GM06990 (cell line): ENCODE measurements around the gene FABP3.

ENCODE experiments used
- DNase-seq: peaks from one replicate; pipeline ENCODE4 v3.0.0-alpha.2; 2011; ENCODE audit not compliant: insufficient read length; ENCODE audit errors: extremely low read depth
- H3K27me3 ChIP-seq: replicated peaks from 2 replicates; pipeline ENCODE4 v1.6.0; 2011; ENCODE audit warnings: low read length; ENCODE audit not compliant: control insufficient read depth, insufficient read depth
- H3K36me3 ChIP-seq: 2 replicates; pipeline ENCODE4 v1.5.1; 2011; ENCODE audit warnings: low read length; ENCODE audit not compliant: control insufficient read depth, insufficient read depth
- H3K4me3 ChIP-seq: replicated peaks from 2 replicates; pipeline ENCODE4 v1.5.1; 2011; ENCODE audit warnings: low read depth, mild to moderate bottlenecking, control low read depth, low read length
- TF ChIP-seq, protein P1 (sequence below): IDR thresholded peaks from 2 replicates; pipeline ENCODE4 v1.5.1; 2011; ENCODE audit warnings: low read length, control low read depth, mild to moderate bottlenecking, inconsistent platforms; ENCODE audit not compliant: insufficient read depth, poor library complexity, severe bottlenecking

Gene FABP3

GRCh38 chr1:31373897-31374486 is 1.1 kb upstream of the FABP3 start:
- no peak for DNase-seq
- Histone ChIP-seq H3K27me3 (no peaks in the 10 kb centered on the region; the same call in 1 of the 2 replicates), H3K36me3 (no peaks in the 10 kb centered on the region), H3K4me3 (no peak overlapping the region)
- TF ChIP-seq, protein P1, sequence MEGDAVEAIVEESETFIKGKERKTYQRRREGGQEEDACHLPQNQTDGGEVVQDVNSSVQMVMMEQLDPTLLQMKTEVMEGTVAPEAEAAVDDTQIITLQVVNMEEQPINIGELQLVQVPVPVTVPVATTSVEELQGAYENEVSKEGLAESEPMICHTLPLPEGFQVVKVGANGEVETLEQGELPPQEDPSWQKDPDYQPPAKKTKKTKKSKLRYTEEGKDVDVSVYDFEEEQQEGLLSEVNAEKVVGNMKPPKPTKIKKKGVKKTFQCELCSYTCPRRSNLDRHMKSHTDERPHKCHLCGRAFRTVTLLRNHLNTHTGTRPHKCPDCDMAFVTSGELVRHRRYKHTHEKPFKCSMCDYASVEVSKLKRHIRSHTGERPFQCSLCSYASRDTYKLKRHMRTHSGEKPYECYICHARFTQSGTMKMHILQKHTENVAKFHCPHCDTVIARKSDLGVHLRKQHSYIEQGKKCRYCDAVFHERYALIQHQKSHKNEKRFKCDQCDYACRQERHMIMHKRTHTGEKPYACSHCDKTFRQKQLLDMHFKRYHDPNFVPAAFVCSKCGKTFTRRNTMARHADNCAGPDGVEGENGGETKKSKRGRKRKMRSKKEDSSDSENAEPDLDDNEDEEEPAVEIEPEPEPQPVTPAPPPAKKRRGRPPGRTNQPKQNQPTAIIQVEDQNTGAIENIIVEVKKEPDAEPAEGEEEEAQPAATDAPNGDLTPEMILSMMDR: no peak

GRCh38 chr1:31372751-31373055 is 173 bp downstream of the FABP3 start:
- H3K27me3 ChIP-seq: no peaks in the 10 kb centered on the region; the same call in 1 of the 2 replicates
- DNase-seq: no peak
- H3K36me3 ChIP-seq: peaks cover 2% of the 10 kb centered on the region; the same call in 1 of the 2 replicates
- TF ChIP-seq, protein P1: no peak
- no peak overlapping the region for H3K4me3 ChIP-seq

GRCh38 chr1:31372051-31372450 is 825 bp downstream of the FABP3 start:
- Histone ChIP-seq H3K36me3 (peaks cover 2% of the 10 kb centered on the region), H3K27me3 (no peaks in the 10 kb centered on the region; the same call in 1 of the 2 replicates), H3K4me3 (no peak overlapping the region)
- TF ChIP-seq, protein P1: no peak
- DNase-seq: no peak

DNA sequence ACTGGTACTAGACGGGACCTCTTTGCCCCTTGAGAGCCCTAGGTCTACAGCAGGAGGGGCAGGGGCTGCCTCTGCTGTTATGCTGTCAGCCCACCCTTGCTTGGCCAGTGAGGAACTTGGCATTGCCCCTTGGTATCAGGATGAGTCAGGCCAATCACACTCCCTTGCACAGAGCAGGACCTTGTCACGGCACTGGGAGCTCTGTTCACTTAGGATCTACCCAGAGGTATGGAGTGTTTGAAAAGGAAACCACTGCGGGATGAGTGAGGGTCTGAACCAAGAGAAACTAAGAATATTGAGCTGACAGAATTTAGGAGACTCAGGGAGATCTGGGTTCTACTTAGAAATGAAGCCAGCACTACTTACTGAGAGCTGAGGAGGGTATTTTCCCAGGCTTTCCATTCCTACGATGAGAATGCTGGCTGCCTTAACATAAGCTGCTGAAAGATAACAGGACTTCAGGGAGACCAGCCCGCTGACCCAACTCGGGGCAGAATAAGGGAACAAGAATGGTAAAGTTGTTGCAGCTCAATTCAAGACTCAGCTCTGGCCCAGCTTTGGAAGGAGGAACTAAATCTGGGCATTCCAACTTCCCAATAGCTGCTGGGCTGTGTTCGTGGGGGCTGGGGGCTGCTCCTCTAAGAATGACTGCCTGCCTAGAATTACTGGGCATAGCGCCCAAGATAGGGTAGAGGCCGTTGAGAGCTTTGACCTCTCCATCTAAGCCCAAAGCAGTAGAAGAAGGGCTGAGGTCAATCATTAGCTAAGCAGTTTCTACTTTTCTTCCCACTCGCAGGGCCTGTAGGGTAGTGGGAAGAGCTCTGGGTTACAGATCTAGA is 1.5 kb downstream of the FABP3 start:
- H3K4me3 ChIP-seq: no peak overlapping the region
- DNase-seq: no peak
- peaks cover 2% of the 10 kb centered on the region for H3K36me3 ChIP-seq
- H3K27me3 ChIP-seq: no peaks in the 10 kb centered on the region; the same call in 1 of the 2 replicates
- TF ChIP-seq, protein P1: no peak

GRCh38 chr1:31370565-31370964 is 2.3 kb downstream of the FABP3 start:
- no peak for DNase-seq
- Histone ChIP-seq H3K4me3 (no peak overlapping the region), H3K27me3 (no peaks in the 10 kb centered on the region; the same call in 1 of the 2 replicates), H3K36me3 (peaks cover 2% of the 10 kb centered on the region)
- TF ChIP-seq, protein P1: no peak

GRCh38 chr1:31370021-31370420 is 2.9 kb downstream of the FABP3 start:
- no peak for DNase-seq
- TF ChIP-seq, protein P1: no peak
- H3K36me3 ChIP-seq: peaks cover 4% of the 10 kb centered on the region

More at GRCh38 chr1:31370021-31370420, 2.9 kb downstream of the FABP3 start:
- Histone ChIP-seq H3K27me3 (no peaks in the 10 kb centered on the region; the same call in 1 of the 2 replicates), H3K4me3 (no peak overlapping the region)
